Progenitor cell of endocrine pancreas (in vitro differentiated cells): Measurements from ENCODE around the gene PSME3. TPM values are rescaled to one million over a fixed set of nuclear protein-coding genes. Genes with fewer than 3 reads are reported as not detected.

Experiments used
- DNase-seq: peaks from one replicate; pipeline ENCODE4 v3.0.0; 2021; ENCODE audit warnings: low spot score; ENCODE audit not compliant: unreplicated experiment
- H3K27ac Mint-ChIP-seq: 2 replicates; pipeline ENCODE4 v1.8.0; 2021; ENCODE audit warnings: mild to moderate bottlenecking, moderate library complexity, mixed read lengths
- H3K27me3 Mint-ChIP-seq: 2 replicates; pipeline ENCODE4 v1.8.0; 2021; ENCODE audit warnings: mixed read lengths
- H3K36me3 Mint-ChIP-seq: 2 replicates; pipeline ENCODE4 v1.8.0; 2022; ENCODE audit warnings: mixed read lengths; ENCODE audit not compliant: insufficient read depth
- H3K4me1 Mint-ChIP-seq: 2 replicates; pipeline ENCODE4 v1.8.0; 2021; ENCODE audit warnings: low read depth, mixed read lengths
- H3K4me3 Mint-ChIP-seq: 2 replicates; pipeline ENCODE4 v1.8.0; 2021; ENCODE audit warnings: low read depth, mild to moderate bottlenecking, moderate library complexity, mixed read lengths
- H3K9me3 Mint-ChIP-seq: 2 replicates; pipeline ENCODE4 v1.8.0; 2021; ENCODE audit warnings: low read depth, mixed read lengths
- total RNA-seq: library from RNA; stranded (reverse); gene quantifications from 2 replicates; pipeline ENCODE4 v1.2.1, GENCODE V29; 2021
- TF ChIP-seq, protein P1 (sequence below): fragments of 200-600 bp; sonication (generic); IDR thresholded peaks from one replicate; pipeline ENCODE4 v1.5.0; 2021; ENCODE audit warnings: antibody characterized with exemption, mild to moderate bottlenecking; ENCODE audit not compliant: unreplicated experiment

The PSME3 gene
- total RNA-seq, 1 donor from 2014 or later: 121 TPM

GRCh38 chr17:42791948-42792347, 41.2 kb upstream of the PSME3 start:
- TF ChIP-seq, protein P1, sequence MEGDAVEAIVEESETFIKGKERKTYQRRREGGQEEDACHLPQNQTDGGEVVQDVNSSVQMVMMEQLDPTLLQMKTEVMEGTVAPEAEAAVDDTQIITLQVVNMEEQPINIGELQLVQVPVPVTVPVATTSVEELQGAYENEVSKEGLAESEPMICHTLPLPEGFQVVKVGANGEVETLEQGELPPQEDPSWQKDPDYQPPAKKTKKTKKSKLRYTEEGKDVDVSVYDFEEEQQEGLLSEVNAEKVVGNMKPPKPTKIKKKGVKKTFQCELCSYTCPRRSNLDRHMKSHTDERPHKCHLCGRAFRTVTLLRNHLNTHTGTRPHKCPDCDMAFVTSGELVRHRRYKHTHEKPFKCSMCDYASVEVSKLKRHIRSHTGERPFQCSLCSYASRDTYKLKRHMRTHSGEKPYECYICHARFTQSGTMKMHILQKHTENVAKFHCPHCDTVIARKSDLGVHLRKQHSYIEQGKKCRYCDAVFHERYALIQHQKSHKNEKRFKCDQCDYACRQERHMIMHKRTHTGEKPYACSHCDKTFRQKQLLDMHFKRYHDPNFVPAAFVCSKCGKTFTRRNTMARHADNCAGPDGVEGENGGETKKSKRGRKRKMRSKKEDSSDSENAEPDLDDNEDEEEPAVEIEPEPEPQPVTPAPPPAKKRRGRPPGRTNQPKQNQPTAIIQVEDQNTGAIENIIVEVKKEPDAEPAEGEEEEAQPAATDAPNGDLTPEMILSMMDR: no peak
- Mint-ChIP-seq H3K27me3 (peaks cover 5% of the 10 kb centered on the region), H3K9me3 (no peaks in the 10 kb centered on the region), H3K4me1 (peaks cover 2% of the 10 kb centered on the region), H3K4me3 (no peak overlapping the region), H3K27ac (no peak overlapping the region), H3K36me3 (peaks cover 2% of the 10 kb centered on the region)
- DNase-seq: no peak

GRCh38 chr17:42792545-42792944, 40.7 kb upstream of the PSME3 start:
- peaks cover 6% of the 10 kb centered on the region for H3K4me1 Mint-ChIP-seq
- no peaks in the 10 kb centered on the region for H3K9me3 Mint-ChIP-seq
- no peak overlapping the region for H3K4me3 Mint-ChIP-seq
- H3K27me3 Mint-ChIP-seq: peaks cover 5% of the 10 kb centered on the region
- H3K36me3 Mint-ChIP-seq: peaks cover 2% of the 10 kb centered on the region
- DNase-seq: no peak
- H3K27ac Mint-ChIP-seq: no peak overlapping the region
- TF ChIP-seq, protein P1: no peak

GRCh38 chr17:42795061-42795460, 38.1 kb upstream of the PSME3 start:
- Mint-ChIP-seq H3K4me1 (peaks cover 15% of the 10 kb centered on the region), H3K9me3 (peaks cover 4% of the 10 kb centered on the region), H3K27ac (no peak overlapping the region), H3K36me3 (peaks cover 4% of the 10 kb centered on the region), H3K4me3 (no peak overlapping the region), H3K27me3 (peaks cover 5% of the 10 kb centered on the region)
- DNase-seq: no peak
- TF ChIP-seq, protein P1: no peak

- H3K27me3 Mint-ChIP-seq: peaks cover under 1% of the 10 kb centered on the region
Observed at GRCh38 chr17:42795465-42795864, 37.7 kb upstream of the PSME3 start.

DNA sequence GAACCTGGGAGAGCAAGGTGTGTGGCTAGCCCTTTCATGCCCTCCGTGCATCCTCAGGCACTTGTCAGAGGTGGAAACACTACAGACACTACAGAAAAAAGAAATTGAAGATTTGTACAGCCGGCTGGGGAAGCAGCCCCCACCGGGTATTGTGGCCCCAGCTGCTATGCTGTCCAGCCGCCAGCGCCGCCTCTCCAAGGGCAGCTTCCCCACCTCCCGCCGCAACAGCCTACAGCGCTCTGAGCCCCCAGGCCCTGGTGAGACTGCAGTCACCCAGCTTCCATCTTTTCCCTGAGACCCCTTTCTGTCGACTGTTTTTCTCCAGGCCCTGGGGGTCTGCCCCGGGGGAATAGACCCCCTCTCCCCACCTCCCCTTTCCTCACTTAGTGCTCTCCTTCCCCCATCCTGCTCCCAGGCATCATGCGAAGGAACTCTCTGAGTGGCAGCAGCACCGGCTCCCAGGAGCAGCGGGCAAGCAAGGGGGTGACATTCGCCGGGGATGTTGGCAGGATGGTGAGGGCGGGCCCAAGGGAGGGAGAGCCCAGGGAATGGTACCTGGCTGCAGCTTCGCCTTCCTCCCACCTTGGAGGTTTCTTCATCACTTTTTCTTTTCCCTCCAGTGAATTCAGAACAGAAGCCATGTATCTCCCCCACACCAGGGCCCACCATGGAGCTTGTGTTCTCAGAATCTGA, 37.0 kb upstream of the PSME3 start:
- H3K27me3 Mint-ChIP-seq: no peaks in the 10 kb centered on the region
- H3K36me3 Mint-ChIP-seq: peaks cover 4% of the 10 kb centered on the region
- no peak overlapping the region for H3K4me3 Mint-ChIP-seq
- TF ChIP-seq, protein P1: no peak
- peaks cover 4% of the 10 kb centered on the region for H3K9me3 Mint-ChIP-seq
- H3K4me1 Mint-ChIP-seq: peaks cover 15% of the 10 kb centered on the region
- DNase-seq: no peak
- peak overlapping the region; percentile 21 for H3K27ac Mint-ChIP-seq

More at GRCh38 chr17:42795465-42795864, 37.7 kb upstream of the PSME3 start:
- TF ChIP-seq, protein P1: no peak
- Mint-ChIP-seq H3K4me3 (peak overlapping the region; percentile 35), H3K27ac (no peak overlapping the region), H3K9me3 (peaks cover 4% of the 10 kb centered on the region), H3K36me3 (peaks cover 4% of the 10 kb centered on the region), H3K4me1 (peaks cover 15% of the 10 kb centered on the region)
- no peak for DNase-seq
